GM12891 (cell line): Measurements from ENCODE around the gene GRIK2. TPM values are rescaled to one million over a fixed set of nuclear protein-coding genes. Genes with fewer than 3 reads are reported as not detected.
"Not testable (repeated sequence)": the region's sequence is repeated elsewhere in the genome, so short reads cannot be mapped to it uniquely, and the experiment has no call there.

Experiments
- DNase-seq: peaks from one replicate; pipeline ENCODE4 v3.0.0; 2011; ENCODE audit warnings: low spot score; ENCODE audit not compliant: insufficient read length
- FAIRE-seq: peaks from 2 replicates; lab custom pipeline; 2011; peaks lifted over from hg19 to GRCh38; lab: Jason Lieb, UNC
- PAX5 ChIP-seq: IDR thresholded peaks from 2 replicates; pipeline ENCODE4 v1.6.1; 2011; ENCODE audit warnings: low read length, moderate library complexity, mild to moderate bottlenecking; ENCODE audit not compliant: insufficient read depth, severe bottlenecking
- POLR2A ChIP-seq: IDR thresholded peaks from 2 replicates; pipeline ENCODE4 v1.6.1; 2011; ENCODE audit warnings: low read depth, low read length, control low read depth
- POLR2AphosphoS5 ChIP-seq: IDR thresholded peaks from 2 replicates; pipeline ENCODE4 v1.6.1; 2011; ENCODE audit warnings: low read depth, low read length, control low read depth
- POU2F2 ChIP-seq: IDR thresholded peaks from 2 replicates; pipeline ENCODE4 v1.6.1; 2011; ENCODE audit warnings: low read depth, mild to moderate bottlenecking, control low read depth, low read length, moderate library complexity
- SPI1 ChIP-seq: IDR thresholded peaks from 2 replicates; pipeline ENCODE4 v1.6.1; 2011; ENCODE audit warnings: low read depth, low read length, control low read depth
- TAF1 ChIP-seq: IDR thresholded peaks from 2 replicates; pipeline ENCODE4 v1.6.1; 2011; ENCODE audit warnings: low read depth, low read length, control low read depth
- polyA plus RNA-seq: library from polyadenylated mRNA; unstranded; fragments of >200 nt; gene quantifications from one replicate; pipeline ENCODE4 v1.2.1, GENCODE V29; 2012; ENCODE audit warnings: low read depth, missing spikeins, inconsistent platforms; ENCODE audit not compliant: missing spikeins

The GRIK2 gene
- polyA plus RNA-seq = not detected

GRCh38 chr6:101393251-101393828 is at the start of gene GRIK2:
Gene GRIK2 (plus strand): TSS chr6:101393708.
- TF ChIP-seq SPI1 (no peak), POLR2AphosphoS5 (no peak), TAF1 (no peak), POLR2A (no peak), PAX5 (no peak), POU2F2 (no peak)
- DNase-seq = no peak
- FAIRE-seq = no peak

- TF ChIP-seq POLR2AphosphoS5 (no peak), TAF1 (no peak), POU2F2 (no peak), SPI1 (no peak), PAX5 (no peak), POLR2A (no peak)
- DNase-seq (no peak), FAIRE-seq (no peak)
These were observed 48.6 kb upstream of the GRIK2 start for GRCh38 chr6:101344885-101345284.

GRCh38 chr6:101348816-101349215 is 44.7 kb upstream of the GRIK2 start:
- DNase-seq = no peak
- TF ChIP-seq POLR2A (no peak), PAX5 (no peak), SPI1 (no peak)
- no peak for FAIRE-seq

GRCh38 chr6:101350631-101351030 is 42.9 kb upstream of the GRIK2 start:
- not testable (repeated sequence) for DNase-seq, FAIRE-seq

DNA sequence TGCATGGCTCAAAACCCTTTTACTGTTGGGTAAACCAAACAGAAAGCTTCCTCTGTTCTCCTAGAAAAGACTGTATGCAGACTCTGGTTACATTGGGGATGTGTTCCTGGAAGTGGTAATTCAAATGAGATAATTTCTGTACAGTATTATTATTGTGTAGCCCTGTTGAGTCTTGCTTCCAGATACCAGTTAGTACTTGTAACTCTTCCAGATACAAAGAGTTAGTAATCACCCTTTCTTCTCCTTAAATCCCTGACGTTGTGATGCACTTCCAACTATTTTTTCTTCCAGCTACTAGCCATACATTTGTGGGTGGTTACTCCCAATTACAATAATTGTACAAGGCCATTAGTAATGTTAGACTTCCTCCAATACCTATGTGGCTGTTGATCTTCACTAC is 42.3 kb upstream of the GRIK2 start:
- no peak for TF ChIP-seq TAF1
- FAIRE-seq (no peak), DNase-seq (no peak)

DNA sequence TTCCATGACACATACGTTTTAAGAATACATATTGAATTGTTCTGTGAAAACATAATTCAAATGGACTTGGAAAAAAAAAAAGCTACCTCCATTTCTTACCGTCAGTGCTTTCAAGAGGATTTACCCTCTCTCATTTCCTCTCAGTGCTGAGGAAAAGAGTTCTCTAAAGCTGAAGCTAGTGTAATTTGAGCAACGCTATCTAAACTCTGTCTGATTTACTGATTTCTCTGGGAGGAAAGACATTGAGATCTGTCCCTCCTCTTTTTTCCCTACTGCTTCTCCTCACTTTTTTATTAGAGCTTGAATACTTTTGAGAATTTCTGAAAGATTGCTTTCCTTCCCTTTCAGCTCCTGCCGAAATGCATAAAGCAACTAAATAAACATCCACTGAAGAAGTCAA is 41.2 kb upstream of the GRIK2 start:
- DNase-seq (no peak), FAIRE-seq (no peak)
- no peak for TF ChIP-seq POLR2A
- TF ChIP-seq POLR2AphosphoS5 = no peak
- TF ChIP-seq POU2F2 = no peak
- TF ChIP-seq TAF1 = no peak
- TF ChIP-seq PAX5 = no peak
- TF ChIP-seq SPI1 = no peak

DNA sequence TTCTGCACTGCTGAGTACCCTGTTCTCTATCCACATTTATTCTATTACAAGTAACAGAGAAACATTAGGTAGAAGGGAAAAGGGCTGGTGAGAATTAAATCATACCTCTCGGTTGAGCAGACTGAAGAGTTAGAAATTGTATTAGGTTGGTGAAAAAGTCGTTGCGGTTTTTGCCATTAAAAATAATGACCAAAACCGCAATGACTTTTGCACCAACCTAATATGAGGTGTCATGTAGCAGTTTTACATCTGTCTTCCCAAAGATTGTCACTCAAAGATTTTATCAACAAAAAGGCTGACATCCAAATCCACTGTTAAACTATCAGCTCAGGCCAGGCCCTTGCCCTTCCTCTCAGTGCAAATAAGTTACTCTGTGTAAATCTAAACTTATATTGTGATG is 28.3 kb upstream of the GRIK2 start:
- TF ChIP-seq PAX5 (no peak), SPI1 (no peak), TAF1 (no peak), POU2F2 (no peak), POLR2A (no peak), POLR2AphosphoS5 (no peak)
- no peak for DNase-seq
- no peak for FAIRE-seq

DNA sequence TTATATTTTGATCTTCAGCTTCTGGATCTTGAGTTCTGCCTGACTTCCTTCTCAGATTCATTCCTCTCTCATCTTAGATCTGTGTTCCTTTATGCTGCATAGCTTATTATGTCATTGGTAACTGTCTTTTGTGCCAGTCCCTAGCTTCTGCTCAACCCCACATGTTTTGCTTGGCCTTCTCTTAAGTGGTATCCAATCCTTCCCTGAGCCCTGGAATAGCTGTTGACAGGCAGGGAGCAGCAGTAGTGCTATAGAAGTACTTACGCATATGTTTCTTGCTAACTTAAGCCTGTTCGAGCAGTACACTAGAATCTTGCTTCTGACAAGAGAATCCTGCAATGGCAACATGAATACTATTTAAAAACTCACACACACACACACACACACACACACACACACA is 13.6 kb upstream of the GRIK2 start:
- no peak for TF ChIP-seq POLR2A
- TF ChIP-seq POLR2AphosphoS5 = no peak
- no peak for TF ChIP-seq TAF1
- TF ChIP-seq PAX5 = no peak
- TF ChIP-seq POU2F2 = no peak
- TF ChIP-seq SPI1 = no peak
- FAIRE-seq (no peak), DNase-seq (no peak)

DNA sequence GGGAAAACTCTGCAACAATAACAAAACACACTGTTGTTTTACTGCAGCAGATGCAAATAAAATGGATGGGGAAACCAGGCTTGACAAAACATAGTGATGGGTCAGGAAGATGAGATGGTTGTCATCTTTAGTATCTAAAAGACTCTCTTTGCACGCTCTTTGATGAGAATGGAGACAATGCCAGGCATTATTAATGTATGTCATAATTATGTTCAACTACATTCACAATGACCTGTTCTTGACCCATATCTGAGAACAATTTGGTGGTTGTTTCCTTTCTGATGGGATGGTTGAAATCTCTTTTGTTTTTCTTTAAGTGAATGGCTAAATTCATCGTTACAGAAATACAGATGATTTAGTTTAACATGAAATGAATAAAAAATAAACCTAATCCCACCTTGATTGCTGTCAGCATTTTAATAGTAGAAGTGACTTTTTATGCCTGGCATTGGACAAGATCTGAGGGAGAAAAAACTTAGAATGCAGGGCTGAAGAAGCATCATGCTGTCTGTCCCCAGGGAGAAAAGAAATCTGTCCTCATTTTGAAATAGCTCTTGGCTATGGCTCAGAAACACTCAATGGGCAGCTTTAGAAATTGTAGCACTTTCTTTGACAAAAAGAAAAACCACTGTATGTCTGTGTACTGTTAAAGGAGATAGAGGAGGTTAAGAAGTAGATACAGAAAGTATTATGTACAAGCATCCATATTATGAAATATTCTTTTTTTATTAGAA is 12.4 kb upstream of the GRIK2 start:
- FAIRE-seq (no peak), DNase-seq (no peak)
- no peak for TF ChIP-seq POU2F2
- TF ChIP-seq POLR2AphosphoS5 = no peak

DNA sequence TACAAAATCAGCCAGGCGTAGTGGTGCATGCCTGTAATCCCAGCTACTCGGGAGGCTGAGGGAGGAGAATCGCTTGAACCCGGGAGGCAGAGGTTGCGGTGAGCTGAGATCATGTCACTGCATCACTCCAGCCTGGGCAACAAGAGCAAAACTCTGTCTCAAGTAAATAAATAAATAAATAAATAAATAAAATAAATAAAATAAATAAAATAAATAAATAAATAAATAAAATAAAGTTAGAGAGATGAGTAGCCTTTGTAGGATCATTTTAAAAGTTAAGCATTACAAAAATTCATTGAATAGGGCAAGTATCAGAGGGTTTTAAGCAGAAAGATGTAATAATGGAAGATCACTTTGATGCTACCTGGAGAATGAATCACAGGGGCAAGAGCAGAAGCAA is 9.8 kb upstream of the GRIK2 start:
- DNase-seq = not testable (repeated sequence)

DNA sequence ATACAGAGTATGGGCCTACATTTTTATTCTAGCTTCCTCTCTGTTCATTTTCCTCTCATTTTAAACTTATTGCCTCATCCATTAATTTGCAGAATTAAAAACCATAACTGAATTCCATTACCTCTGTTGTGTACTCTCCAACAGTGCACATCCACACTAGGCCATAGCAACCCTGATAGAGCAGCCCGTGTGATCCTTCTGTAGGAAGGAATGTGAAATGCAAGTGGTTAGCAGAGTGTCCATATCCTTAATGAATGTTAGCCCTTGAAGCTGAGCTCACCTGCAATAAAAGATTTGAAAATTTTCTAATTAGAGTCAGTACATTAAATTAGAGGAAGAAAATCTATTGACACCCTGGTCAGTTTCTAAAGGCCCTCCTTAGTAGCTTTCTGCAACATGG is 6.5 kb upstream of the GRIK2 start:
- TF ChIP-seq POLR2AphosphoS5 (no peak), TAF1 (no peak), POLR2A (no peak), POU2F2 (no peak), PAX5 (no peak), SPI1 (no peak)
- FAIRE-seq (no peak), DNase-seq (no peak)

More for the DNA sequence above, 9.8 kb upstream of the GRIK2 start:
- not testable (repeated sequence) for FAIRE-seq
